ENCODE data around the gene MS4A4A.
"Not testable (repeated sequence)": the region's sequence is repeated elsewhere in the genome, so short reads cannot be mapped to it uniquely, and the experiment has no call there.

Gene MS4A4A

GRCh38 chr11:60301884-60302283 is 21.4 kb downstream of the MS4A4A start:
- not testable (repeated sequence) for DNase-seq (ENCODE audit: low spot score)

DNA sequence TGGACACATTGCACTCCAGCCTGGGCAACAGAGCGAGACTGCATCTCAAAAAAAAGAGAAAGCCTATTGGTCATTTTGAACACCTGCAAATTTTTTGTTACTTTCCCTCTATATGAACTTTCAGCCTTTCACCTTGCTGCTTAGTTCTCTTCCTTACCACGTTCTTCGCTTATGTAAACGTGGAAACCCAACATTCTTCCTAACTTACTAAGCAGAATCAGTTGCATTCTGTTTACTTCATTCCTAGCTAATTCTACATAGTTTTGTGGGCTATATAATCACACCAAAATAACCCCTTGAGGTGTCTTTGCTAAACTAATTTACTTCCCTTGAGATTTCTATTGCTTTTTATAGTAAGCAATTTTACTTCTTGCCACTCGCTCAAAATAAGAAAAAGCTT is 23.2 kb downstream of the MS4A4A start:
- no peak for DNase-seq (ENCODE audit: low spot score)

GRCh38 chr11:60305906-60306619 is 25.6 kb downstream of the MS4A4A start:
- no peak for DNase-seq (ENCODE audit: low spot score)

DNA sequence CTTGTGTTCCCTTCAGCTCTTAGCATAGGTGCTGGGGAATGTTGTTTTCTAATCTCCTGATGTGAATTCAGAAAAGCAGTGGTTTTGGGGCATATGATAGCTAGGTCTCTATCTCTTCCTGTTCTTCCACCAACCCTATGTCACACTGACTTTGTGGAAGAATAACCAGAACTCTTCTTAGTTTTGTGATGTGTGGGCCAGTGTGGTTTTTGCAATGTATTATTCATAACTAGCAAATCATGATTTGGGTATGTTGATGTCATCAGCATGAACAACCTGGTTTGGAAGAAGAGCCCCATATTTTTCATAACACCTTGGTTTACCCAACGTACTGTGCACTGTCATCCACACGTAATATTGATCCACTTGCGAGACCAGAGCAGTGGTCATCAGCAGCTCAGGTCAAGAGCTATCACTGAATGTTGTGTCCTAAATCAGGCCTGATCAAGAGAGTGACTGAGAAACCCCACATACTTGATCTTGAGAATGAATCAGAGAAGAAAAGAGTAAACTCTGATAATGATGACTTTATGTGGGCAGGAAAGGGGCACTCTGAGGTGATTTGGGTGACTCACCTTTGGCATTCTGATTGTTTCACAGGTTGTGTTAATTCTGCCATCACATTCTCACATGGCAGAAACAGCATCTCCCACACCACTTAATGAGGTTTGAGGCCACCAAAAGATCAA is 27.2 kb downstream of the MS4A4A start:
- no peak for DNase-seq (ENCODE audit: low spot score)

GRCh38 chr11:60310407-60310998 is 30.0 kb downstream of the MS4A4A start:
- DNase-seq (ENCODE audit: low spot score), result no peak

DNA sequence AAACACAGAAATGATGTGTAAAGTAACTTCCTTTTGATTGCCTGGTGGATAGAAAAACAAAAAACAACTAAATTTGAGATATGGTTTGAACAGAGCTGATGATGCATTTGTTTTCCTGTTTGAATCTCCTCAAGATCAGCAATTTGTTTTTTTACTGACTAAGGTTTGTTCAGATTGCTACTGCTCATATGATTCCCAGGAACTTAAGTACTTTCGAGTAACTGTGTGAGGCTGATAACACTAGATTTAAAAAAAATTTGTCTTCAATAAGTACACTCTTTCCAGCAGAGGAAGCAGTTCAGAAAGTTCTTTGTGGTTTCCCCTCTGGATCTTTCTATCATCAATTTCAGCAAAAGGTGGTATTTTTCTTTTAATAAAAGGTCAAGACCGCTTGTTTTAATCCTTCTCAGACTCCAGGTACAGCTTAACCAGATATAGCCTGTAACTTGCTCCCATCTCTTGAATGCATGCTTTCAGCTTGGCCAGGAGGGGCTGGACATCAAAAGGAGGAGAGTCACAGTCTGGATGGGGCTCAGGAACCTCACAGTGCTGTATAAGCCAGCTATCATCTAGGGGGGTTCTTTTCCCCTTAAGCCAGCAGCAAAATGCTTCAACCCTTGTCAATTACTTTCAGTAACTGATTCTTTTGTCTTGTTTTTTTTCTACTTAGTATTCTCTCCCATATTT is 34.3 kb downstream of the MS4A4A start:
- DNase-seq (ENCODE audit: low spot score), result no peak

DNA sequence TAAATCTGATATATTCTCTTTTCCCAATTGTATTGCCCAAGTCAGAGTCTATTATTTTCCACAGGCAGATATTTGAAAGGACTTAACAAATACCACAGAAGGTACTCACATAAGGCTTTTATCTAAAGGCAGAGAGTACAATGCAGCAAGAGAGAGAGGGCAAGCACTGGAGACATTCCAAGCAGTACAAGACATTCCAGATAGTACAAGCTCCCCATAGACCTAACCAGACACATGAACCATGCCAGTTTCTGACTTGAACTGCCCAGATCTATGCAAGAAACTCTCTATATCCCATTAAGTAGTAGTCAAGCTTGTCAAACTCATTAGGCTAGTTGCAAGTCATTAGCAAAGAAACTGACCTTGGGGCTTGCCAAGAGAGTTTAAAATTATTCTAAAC is 35.4 kb downstream of the MS4A4A start:
- DNase-seq (ENCODE audit: low spot score), result no peak

DNA sequence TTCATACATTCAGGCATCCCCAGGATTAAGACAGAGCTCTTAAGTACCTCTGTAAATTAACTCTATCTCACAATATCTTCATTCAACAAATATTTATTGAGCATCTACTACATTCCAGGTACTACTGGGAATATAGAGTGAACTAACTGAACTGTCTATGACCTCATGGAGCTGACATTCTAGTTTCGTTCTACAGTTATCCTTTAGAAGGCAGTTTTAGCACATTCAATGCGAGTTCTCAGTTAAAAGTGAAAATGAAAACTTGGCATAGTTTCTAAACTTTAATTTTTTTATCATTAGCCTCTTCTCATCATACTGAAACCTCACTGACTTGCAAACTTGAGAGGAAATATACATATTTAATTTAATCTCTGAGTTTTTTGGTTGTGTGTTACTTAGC is 35.9 kb downstream of the MS4A4A start:
- no peak for DNase-seq (ENCODE audit: low spot score)

DNA sequence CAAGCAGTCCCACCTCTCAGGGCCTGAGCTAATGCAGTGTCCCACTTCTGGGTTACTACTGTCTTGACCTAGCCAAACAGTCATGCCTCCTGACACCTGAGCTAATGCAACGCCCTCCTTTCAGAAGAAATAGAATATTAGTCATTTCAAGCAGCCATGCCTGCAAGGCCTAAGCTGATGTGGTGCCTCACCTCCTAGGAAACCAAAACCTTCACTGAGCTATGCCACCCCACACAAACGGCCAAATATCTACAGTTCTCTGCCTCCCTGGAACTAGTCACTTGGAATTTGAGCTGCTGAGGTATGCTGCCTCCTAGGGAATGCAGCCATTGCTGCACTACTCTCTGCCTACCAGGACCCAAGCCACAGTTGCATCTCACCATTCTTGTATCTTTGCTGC is 38.3 kb downstream of the MS4A4A start:
- no peak for DNase-seq (ENCODE audit: low spot score)

GRCh38 chr11:60321051-60321450 is 40.6 kb downstream of the MS4A4A start:
- no peak for DNase-seq (ENCODE audit: low spot score)

- no peak for DNase-seq (ENCODE audit: low spot score)
Measured at GRCh38 chr11:60326955-60327354, 46.5 kb downstream of the MS4A4A start, which contains the start of gene MS4A6E. Gene MS4A6E (plus strand): TSS chr11:60327255. CDS start chr11:60334896, 7,641 bp downstream.

DNA sequence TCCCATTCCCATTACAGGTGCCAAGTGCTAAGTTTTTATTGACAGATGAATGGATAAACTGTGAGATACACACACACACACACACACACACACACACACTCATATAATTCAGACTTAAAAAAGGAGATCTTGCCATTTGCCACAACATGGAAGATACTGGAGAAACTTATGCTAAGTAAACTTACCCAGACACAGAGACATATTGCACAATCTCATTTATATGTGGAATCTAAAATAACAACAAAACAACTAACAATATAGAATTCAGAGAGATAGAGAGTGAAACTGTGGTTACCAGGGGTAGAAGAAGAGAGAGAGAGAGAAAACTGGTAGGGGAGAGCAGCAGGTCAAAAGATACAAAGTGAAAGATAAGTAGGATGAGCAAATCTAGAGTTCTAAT is 48.0 kb downstream of the MS4A4A start:
- no peak for DNase-seq (ENCODE audit: low spot score)

GRCh38 chr11:60332846-60333245 is 52.4 kb downstream of the MS4A4A start:
- DNase-seq (ENCODE audit: low spot score), result no peak

DNA sequence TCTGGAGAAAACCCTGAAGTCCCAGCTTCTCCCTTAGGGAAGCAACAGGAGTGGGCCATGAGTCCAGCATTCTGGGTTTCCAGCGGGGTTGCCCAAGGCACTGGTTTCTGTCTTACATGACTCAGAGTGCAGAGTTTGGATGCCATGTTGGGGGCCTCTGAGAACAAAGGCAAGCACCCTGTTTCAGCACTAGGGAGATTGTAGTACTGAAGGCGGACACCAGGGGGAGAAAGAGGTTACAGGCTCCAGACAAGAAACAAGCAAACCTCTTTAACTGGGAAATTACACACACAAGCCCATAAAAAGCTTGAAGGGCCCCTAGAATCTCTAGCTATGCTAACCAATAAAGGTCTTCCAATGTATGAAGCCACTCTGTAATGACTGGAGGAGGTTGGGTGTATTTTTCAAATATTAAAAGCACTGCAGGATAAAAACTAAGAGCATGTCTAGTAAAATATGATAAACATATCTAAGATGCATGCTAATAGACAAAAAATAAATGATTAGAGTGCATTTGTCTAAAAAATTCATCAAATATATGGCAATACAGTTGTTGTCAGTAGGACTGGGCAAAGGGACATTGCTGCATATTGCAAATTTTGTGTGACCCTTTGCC is 53.6 kb downstream of the MS4A4A start:
- DNase-seq (ENCODE audit: low spot score), result peak; percentile 20

DNA sequence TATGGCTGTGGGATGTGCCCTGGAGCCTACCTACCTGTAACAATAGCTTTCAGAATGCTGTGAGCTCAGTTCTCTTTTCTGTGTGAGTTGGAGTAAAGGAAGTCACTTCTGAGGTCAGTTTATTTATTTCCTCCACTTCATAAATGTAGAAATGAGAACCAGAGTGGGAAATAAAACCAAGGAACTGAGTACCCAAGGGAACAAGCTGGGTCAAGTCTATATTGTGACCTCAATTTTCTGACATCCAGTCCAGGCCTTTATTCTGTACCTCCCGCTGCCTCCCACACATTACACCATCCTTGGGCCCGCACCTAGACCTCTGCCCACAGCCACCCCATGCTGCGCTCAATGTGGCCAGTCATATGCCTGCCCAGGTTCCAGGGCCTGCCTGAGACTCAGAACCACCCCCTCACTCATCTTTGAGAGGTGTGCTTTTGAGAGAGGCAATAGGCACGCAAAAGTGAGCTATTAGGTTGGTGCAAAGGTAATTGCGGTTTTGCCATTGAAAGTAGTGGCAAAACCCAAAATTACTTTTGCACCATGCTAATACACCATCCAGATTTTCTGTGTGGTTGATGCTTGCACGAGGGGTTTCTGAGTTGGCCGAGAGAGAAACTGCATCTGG is 56.4 kb downstream of the MS4A4A start:
- no peak for DNase-seq (ENCODE audit: low spot score)

DNA sequence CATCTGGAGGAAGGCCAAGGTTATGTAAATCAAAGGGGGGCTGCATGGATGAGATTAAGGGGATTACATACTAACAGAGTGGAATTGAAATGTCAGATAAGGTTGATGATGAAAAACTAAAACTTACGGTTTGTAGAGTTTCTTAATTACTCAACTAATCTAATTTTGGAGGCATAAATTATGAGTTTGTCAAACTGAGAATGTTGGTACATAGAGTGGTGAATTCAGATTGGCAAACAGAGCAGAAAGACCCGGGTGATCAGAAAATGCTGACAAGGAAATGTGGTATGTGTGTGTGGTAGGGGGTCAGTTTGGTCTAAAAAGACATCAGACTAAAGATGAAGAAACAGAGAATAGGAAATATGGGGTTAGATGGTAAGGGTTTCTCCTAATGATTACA is 57.6 kb downstream of the MS4A4A start:
- DNase-seq (ENCODE audit: low spot score), result no peak

DNA sequence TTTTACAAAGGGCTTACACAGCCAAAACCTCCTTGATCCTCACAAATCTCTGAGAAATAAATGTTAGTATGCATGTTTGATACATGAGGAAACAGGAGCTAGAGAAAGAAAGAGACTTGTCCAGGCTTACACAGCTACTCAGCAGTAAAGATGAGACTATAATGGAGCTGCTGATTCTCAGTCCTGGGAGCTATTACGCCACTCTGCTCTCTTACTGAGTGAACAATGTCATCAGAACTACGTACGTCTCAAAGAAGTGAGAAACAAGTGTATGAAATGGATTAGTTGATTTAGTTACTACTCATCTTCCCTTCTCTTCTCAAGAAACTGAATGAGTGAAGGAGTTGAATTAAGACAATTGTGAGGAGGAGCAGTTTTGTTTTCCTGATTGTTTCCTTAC is 58.9 kb downstream of the MS4A4A start:
- no peak for DNase-seq (ENCODE audit: low spot score)

DNA sequence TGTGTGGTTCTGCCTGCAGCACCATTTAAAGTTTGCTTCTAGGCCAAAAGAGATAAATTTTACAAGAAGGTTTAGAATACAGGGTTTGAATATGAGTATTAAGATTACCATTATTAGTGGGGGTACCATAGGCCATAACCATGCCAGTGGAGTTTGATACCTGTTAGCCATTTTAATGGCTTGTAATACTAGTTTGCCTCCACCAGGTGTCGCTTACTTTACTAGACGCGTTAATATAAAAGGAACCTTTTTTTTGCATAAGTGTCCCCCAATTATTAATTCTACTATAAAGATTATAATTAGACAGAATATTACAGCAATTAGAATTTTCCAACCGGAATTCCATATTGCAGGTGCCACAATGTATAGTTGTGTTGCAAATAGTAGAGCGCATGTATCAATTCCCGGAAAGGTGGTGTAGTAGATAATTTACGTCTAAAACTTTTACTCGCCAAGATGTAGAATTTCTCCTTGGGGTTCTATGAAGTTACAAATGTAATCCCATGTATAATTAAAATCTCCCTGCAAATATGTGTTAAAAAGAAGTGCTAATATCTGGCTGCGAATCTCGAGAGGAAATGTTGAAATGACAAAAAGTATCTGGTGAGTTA is 62.7 kb downstream of the MS4A4A start:
- DNase-seq (ENCODE audit: low spot score), result no peak

DNA sequence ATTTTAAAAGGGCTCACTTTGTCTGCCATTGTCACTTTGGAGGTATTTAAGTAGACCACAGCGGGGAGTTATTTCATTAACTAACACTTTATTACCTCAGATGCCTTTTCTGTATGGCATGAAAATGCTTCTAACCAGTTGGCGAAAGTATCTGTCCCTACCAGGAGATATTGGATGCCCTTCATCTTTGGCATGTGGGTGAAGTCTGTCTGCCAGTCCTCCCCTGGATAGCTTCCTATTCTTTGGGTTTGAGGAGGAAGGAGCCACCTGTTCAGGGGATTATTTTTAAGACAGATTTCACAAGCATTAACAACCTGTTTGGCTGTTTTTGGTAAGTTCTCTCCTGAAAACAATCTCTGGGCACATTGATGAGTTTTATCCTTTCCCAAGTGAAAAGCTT is 63.7 kb downstream of the MS4A4A start:
- DNase-seq (ENCODE audit: low spot score), result no peak

DNA sequence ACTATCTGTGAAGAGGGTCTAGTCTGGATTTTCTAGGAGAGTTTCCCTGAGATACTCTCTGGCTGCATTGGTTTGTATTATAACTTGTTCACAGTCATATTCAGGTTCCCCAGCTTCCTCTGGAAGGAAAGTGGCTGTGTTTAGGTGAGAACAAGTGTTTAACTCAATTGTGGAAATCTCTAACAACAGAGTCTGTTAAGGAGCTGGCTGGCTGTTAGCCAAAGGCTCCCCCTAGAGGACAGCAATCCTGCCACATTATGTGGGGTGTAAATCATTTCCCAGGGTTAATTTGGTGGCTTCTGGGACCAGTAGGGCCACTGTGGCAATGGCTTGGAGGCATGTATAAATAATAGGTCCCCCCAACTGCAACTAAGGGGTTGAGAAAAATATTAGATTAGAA is 65.0 kb downstream of the MS4A4A start:
- no peak for DNase-seq (ENCODE audit: low spot score)

DNA sequence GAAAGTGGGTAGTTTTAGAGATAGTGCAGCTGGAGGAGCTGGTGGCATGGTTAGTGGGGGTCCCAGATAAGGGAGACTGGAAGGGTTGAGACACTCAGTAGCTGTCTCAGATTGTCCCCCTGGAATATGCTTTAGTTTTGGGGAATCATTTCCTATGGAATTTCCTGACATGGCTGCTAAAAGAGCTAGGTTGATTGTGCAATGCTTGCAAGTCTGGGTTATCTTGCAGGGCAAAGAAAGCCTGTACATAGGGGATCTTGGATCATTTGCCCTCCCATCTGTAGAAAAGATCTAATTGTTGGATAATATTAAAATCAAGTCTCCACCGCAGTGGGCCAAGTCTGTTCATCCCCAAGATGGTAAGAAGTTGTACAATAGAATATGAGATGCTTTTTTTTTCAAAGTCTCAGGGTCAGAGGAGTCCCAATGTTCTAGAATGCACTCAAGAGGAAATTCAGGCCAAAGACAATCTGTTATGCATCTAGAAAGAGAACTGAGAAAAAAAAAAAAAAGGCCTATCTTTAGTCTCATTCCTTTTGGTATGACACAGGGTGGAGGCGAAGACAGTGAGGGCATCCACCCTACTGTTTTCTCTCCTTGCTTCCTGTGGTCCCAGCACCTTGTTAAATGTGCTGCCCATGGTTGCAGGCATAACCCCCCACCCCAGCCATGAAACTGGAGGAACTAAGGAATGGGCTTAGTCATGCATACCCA is 66.8 kb downstream of the MS4A4A start:
- no peak for DNase-seq (ENCODE audit: low spot score)

Data from HuH-7 (cell line).